Smooth muscle cell of bladder (primary cell): ENCODE results near the gene AEN. TPM values are rescaled to one million over a fixed set of nuclear protein-coding genes. Genes with fewer than 3 reads are reported as not detected.

ENCODE experiments used
- total RNA-seq: library from RNA; depleted of rRNA; stranded (reverse); fragments of >200 nt; gene quantifications from 2 replicates; pipeline ENCODE4 v1.2.3, GENCODE V29; 2014

AEN gene
- 45.1 and 75.2 TPM in 2 replicates for total RNA-seq

GRCh38 chr15:88620995-88621772 is at the start of gene AEN:
Gene AEN (plus strand): TSS chr15:88621340. CDS start chr15:88626210, 4,870 bp downstream.

GRCh38 chr15:88638626-88639372 is 17.7 kb downstream of the AEN start, which contains the start of gene ISG20:
Gene ISG20 (plus strand): TSS chr15:88639016. CDS start chr15:88639367, 351 bp downstream.

Other genes with a start within 250 kb of the AEN start
- 9.7 and 9.8 TPM in 2 replicates for gene MRPL46, start 154.0 kb upstream of the AEN start, total RNA-seq
- 36.6 and 39.3 TPM in 2 replicates for gene MRPS11, start 153.6 kb upstream of the AEN start, total RNA-seq
- 4.8 and 5.7 TPM in 2 replicates for gene DET1, start 74.7 kb upstream of the AEN start, total RNA-seq
- gene ISG20, start 17.7 kb downstream of the AEN start, total RNA-seq, result 1.8 and 4.8 TPM in 2 replicates
- gene ACAN, start 182.1 kb downstream of the AEN start, total RNA-seq, result 0.28 and 0.92 TPM in 2 replicates